ENCODE measurements around the gene KRTAP5-4.
"Not testable (repeated sequence)": the region's sequence is repeated elsewhere in the genome, so short reads cannot be mapped to it uniquely, and the experiment has no call there.

The KRTAP5-4 gene

GRCh38 chr11:1652771-1653540, 31.0 kb upstream of the KRTAP5-4 start:
- DNase-seq (ENCODE audit: low spot score), result peak; percentile 96

- DNase-seq (ENCODE audit: low spot score), result no peak
These were observed 30.5 kb upstream of the KRTAP5-4 start for GRCh38 chr11:1652442-1652770.

DNA sequence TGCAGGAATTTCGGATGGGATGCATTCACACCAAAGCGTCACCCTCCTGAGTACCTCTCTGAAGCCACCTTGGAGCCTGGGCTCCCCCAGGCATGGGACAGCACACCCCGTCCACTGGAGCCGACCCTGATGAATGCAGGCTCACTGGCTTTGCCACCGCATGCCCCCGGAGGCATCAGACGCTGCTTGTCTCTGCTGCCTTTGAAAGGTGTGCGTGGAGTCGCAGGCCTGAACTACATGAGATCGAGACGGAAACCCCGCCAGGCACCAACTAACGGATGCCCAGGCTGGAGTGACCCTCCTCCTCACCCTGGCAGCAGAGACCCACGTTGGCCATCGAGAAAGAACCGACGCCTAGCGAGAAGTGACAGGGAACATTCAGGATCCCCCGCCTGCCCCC, 30.1 kb upstream of the KRTAP5-4 start:
- DNase-seq (ENCODE audit: low spot score), result no peak

GRCh38 chr11:1651411-1651980, 29.6 kb upstream of the KRTAP5-4 start:
- no peak for DNase-seq (ENCODE audit: low spot score)

DNA sequence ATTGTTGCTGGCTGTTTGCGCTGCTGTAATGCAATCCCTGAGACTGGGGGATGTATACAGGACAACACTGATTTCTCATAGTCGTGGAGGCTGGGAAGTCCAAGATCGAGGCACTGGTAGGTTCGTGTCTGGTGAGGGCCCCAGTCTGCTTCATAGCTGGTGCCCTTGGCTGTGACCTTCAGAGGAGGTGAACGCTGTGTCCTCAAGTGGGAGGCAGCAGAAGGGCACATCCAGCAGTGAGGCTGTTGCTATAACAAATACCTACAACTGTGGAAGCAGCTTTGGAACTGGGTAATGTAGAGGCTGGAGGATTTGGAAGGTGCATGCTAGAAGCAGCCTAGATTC, 29.0 kb upstream of the KRTAP5-4 start:
- no peak for DNase-seq (ENCODE audit: low spot score)

GRCh38 chr11:1650034-1650917, 28.3 kb upstream of the KRTAP5-4 start:
- DNase-seq (ENCODE audit: low spot score), result no peak

- DNase-seq (ENCODE audit: low spot score), result no peak
These were observed 26.9 kb upstream of the KRTAP5-4 start for GRCh38 chr11:1648653-1649420.

DNA sequence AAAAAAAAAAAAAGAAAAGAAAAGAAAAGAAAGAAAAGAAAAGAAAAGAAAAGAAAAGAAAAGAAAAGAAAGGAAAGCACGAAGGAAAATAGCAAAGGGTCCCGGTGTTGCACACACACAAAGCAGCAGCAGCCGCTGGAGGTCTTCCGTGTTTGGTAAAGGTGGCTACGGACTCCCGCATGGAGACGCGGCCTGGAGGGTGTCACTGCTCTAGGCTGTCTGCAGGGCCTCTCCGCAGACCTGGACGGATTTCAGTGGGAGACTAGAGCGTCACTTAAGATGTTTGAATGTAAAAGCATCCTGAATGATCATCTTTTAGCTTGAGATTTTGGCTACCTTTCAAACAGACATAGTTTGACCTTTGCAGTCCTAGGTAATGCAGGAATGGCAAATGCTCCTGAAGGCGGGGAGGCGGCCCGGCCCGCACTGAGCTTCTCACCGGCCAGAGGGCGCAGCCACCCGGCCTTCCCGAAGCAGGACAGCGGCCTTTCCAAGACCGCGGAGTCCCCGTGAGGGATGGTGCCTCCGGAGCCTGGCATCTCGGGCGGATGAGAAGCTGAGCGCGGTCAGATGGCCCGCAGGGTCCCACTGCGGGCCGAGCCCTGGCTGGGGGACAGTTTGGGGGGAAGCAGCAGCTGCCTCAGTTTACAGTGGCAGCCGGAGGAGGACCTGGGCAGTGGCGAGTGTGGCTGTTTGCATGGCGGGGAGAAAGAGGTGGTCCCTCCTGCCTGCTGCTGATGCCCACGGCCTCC, 26.1 kb upstream of the KRTAP5-4 start:
- DNase-seq (ENCODE audit: low spot score), result no peak

DNA sequence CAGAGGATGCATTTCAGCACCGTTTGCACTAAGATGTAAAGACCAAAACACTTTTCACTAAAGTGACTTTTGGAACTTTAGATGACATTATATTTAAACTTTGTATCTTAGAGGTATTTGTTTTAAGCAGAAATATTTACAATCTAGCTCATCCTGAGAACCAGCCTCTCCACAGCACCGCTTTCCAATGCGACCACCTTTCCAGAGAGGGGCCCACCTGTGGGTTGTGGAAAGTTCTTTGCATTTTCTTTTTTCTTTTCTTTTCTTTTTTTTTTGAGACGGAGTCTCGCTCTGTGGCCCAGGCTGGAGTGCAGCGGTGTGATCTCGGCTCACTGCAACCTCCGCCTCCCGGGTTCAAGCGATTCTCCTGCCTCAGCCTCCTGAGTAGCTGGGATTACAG, 24.6 kb upstream of the KRTAP5-4 start:
- DNase-seq (ENCODE audit: low spot score), result not testable (repeated sequence)

- DNase-seq (ENCODE audit: low spot score), result no peak
These were observed 23.5 kb upstream of the KRTAP5-4 start for GRCh38 chr11:1645357-1645821.

DNA sequence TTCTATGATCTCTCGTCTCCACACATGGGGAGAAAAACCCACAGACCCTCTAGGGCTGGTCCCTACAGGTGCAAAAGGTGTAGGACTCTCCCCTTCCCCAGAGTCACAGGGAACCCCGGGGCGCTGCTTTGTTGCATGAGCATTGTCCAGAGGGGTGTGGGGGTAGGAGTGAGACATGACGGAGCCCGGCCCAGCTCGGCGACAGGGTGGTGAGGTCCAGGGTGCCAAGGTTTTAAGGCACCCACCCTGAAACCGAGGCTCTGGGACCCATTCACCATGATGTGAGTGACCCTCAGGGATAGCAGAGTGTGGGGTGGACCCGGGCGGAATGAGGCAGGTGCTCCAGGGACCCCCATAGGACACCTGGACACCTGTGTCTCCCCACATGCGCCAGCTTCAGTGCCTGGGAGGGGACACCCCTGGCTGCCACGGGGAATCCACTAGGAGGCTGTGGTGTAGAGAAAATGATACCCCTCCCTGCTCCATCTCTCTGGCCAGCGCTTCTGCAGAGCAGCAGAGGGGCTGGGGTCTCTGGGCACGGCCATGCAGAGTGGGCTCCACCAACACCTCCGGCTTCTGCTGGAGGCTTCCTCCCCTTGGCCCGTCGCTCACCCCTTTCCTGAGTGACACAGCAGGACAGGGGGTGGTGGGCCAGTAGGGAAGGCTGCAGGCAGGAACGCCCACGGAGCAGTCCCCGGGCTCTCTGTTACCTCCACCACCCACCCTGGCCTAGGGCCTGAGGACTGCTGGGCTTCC, 22.8 kb upstream of the KRTAP5-4 start:
- no peak for DNase-seq (ENCODE audit: low spot score)

DNA sequence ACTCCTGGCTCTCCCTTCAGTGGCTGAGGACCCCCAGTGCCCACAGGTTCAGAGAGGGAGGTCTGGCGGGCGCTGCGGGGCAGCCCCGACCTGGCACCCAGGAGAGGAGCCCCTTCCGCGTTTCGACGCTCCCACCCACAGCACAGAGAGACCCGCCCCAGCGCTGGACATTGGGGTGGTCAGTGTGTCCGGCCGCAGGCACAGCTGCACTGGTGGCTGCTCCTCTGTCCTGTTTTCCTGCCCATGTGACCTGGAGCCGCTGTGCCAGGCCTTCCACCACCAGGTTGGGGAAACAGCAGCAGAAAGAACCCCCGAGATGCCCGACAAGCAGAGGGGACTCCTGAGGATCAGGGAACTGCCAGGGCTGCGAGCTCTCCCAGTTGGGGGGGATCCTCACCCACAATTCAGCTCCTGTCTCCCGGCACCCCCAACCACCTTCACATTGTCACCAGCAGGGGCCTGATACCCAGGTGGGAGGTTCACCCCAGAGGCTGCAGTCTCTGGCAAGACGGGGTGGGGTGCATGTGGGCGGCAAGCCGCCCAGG, 21.3 kb upstream of the KRTAP5-4 start:
- no peak for DNase-seq (ENCODE audit: low spot score)

- DNase-seq (ENCODE audit: low spot score), result no peak
These were observed 20.6 kb upstream of the KRTAP5-4 start for GRCh38 chr11:1642288-1643145.

GRCh38 chr11:1641096-1641495, 19.2 kb upstream of the KRTAP5-4 start:
- DNase-seq (ENCODE audit: low spot score), result no peak

GRCh38 chr11:1640076-1640946, 18.4 kb upstream of the KRTAP5-4 start:
- peak; percentile 84 for DNase-seq (ENCODE audit: low spot score)

DNA sequence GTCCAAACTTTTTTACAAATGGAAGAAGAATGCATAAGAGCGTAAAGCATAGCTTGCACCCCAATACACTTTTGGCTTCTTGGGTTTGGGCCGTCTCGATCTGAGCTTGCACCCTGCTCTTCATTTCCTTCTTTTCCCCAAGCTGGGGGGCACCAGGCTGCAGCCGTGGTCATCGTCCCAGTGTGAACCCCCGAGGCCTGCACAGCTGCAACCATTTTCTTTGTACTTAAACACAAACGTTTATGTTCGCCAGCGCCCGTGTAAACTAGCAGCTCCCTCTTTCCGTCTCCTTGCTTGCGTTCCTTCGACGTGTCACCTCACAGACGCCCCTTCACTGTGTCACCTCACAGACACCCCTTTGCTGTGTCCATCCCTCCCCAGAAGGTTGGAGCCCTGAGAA, 17.7 kb upstream of the KRTAP5-4 start:
- no peak for DNase-seq (ENCODE audit: low spot score)

GRCh38 chr11:1639102-1639620, 17.2 kb upstream of the KRTAP5-4 start:
- no peak for DNase-seq (ENCODE audit: low spot score)

- DNase-seq (ENCODE audit: low spot score), result no peak
These were observed 16.4 kb upstream of the KRTAP5-4 start for GRCh38 chr11:1638344-1638743.

Measured in AG20443 (cell line).